K562 (cell line): ENCODE measurements around the gene ARL6IP4. TPM values are rescaled to one million over a fixed set of nuclear protein-coding genes. Genes with fewer than 3 reads are reported as not detected.
A peak's percentile ranks its signal among the peaks of the same experiment; 100 is the strongest.

ENCODE experiments used
- ATAC-seq: fragments of 200-7000 bp; cut with Tn5 transposase; 3 replicates; pipeline ENCODE4 v1.9.1; 2020; ENCODE audit warnings: moderate library complexity
- BruUV-seq: library from RNA; stranded (reverse); fragments of 400-500 nt; replicated peaks from 2 replicates; lab custom pipeline; 2021; lab: Mats Ljungman, UMichigan
- CTCF ChIA-PET: fragments of 300-600 bp; formaldehyde crosslinking; extraction: SDS; loops from one replicate; lab custom pipeline; 2021; ENCODE audit warnings: low intra/inter-chr PET ratio; lab: Yijun Ruan, JAX
- POLR2A ChIA-PET: fragments of 300-600, 350-650 bp; sonication (Branson Sonifier 250); formaldehyde crosslinking; extraction: SDS; loops from one replicate; lab custom pipeline; 2021; ENCODE audit warnings: antibody characterized with exemption, inconsistent platforms; lab: Yijun Ruan, JAX
- DNase-seq, 4 experiments: peaks; one replicate each; pipeline versions ENCODE4 v3.0.0 to v3.0.0-alpha.2; 2011 to 2018; ENCODE audit warnings: low spot score in 3 of 4, mixed read lengths in 3 of 4; ENCODE audit errors: extremely low read depth in 1 of 4
- FAIRE-seq: peaks from 2 replicates; lab custom pipeline; 2011; peaks lifted over from hg19 to GRCh38; lab: Jason Lieb, UNC
- H2AFZ ChIP-seq: 2 replicates; pipeline ENCODE4 v1.6.0; 2011; ENCODE audit warnings: low read depth, low read length, control low read depth, inconsistent platforms
- H3K27ac ChIP-seq: fragments of 200-600 bp; 3 replicates; pipeline ENCODE4 v1.8.0; 2011; ENCODE audit warnings: low read depth, mild to moderate bottlenecking, control low read depth, inconsistent platforms, low read length, moderate library complexity, mixed read lengths; ENCODE audit errors: extremely low read depth
- H3K27me3 ChIP-seq, 2 experiments: fragments of 300-600 bp in 1 of 2; 2 replicates in 1 of 2; 3 replicates in 1 of 2; pipeline versions ENCODE4 v1.6.0 to v1.8.0; 2011; ENCODE audit warnings: inconsistent platforms in 2 of 2, low read length in 2 of 2, mild to moderate bottlenecking in 1 of 2, mixed read lengths in 1 of 2, moderate library complexity in 1 of 2; ENCODE audit not compliant: control insufficient read depth in 2 of 2, insufficient read depth in 2 of 2
- H3K36me3 ChIP-seq: fragments of 300-600 bp; 3 replicates; pipeline ENCODE4 v1.8.0; 2011; ENCODE audit warnings: mild to moderate bottlenecking, low read length, inconsistent platforms; ENCODE audit not compliant: control insufficient read depth, insufficient read depth
- H3K4me1 ChIP-seq, 2 experiments: fragments of 200-600 bp in 1 of 2; replicated peaks in 1 of 2; 2 replicates in 1 of 2; 3 replicates in 1 of 2; pipeline versions ENCODE4 v1.5.1 to v1.8.0; 2011; ENCODE audit warnings: inconsistent platforms in 2 of 2, low read length in 2 of 2, mild to moderate bottlenecking in 1 of 2, mixed read lengths in 1 of 2, moderate library complexity in 1 of 2; ENCODE audit not compliant: control insufficient read depth in 2 of 2, insufficient read depth in 2 of 2
- H3K4me2 ChIP-seq: 2 replicates; pipeline ENCODE4 v1.6.1; 2011; ENCODE audit warnings: low read length, control low read depth, inconsistent platforms, mixed read lengths; ENCODE audit not compliant: insufficient read depth
- H3K4me3 ChIP-seq: fragments of 200-600 bp; sonication (generic), shearing (Covaris generic); 2 replicates; pipeline ENCODE4 v1.5.1; 2016; ENCODE audit warnings: control low read depth, inconsistent platforms
- H3K79me2 ChIP-seq: fragments of 200-600 bp; 3 replicates; pipeline ENCODE4 v1.8.0; 2011; ENCODE audit warnings: low read length, inconsistent platforms; ENCODE audit not compliant: control insufficient read depth, insufficient read depth
- H3K9ac ChIP-seq, 2 experiments: 2 replicates each; pipeline versions ENCODE4 v1.6.0 to v1.6.1; 2011; ENCODE audit warnings: low read depth in 2 of 2, low read length in 2 of 2, control low read depth in 1 of 2, inconsistent platforms in 1 of 2, mild to moderate bottlenecking in 1 of 2, mixed read lengths in 1 of 2; ENCODE audit not compliant: insufficient read depth in 1 of 2
- H3K9me1 ChIP-seq: one replicate; pipeline ENCODE4 v1.6.0; 2011; ENCODE audit warnings: inconsistent platforms, mild to moderate bottlenecking, low read length, moderate library complexity; ENCODE audit not compliant: control insufficient read depth, insufficient read depth
- H3K9me3 ChIP-seq: replicated peaks from 2 replicates; pipeline ENCODE4 v1.5.1; 2011; ENCODE audit warnings: low read depth, low read length, inconsistent platforms; ENCODE audit not compliant: control insufficient read depth, insufficient read depth
- H4K20me1 ChIP-seq: replicated peaks from 2 replicates; pipeline ENCODE4 v1.6.1; 2011; ENCODE audit warnings: low read length, inconsistent platforms, mixed read lengths; ENCODE audit not compliant: control insufficient read depth, insufficient read depth
- ADNP ChIP-seq: fragments of 200-800 bp; sonication (Bioruptor generic); IDR thresholded peaks from 2 replicates; pipeline ENCODE4 v1.6.1; 2016; ENCODE audit warnings: missing genetic modification characterization, missing compliant biosample characterization
- BCOR ChIP-seq: fragments of 450-650 bp; IDR thresholded peaks from 2 replicates; pipeline ENCODE4 v1.6.1; 2016
- EGR1 ChIP-seq: fragments of 450-650 bp; conservative IDR thresholded peaks from 2 replicates; pipeline ENCODE4 v1.6.1; 2017; ENCODE audit warnings: mild to moderate bottlenecking
- ESRRA ChIP-seq: fragments of 450-650 bp; IDR thresholded peaks from 2 replicates; pipeline ENCODE4 v1.6.1; 2014; ENCODE audit warnings: low read depth, mild to moderate bottlenecking, moderate library complexity, borderline replicate concordance
- HDAC2 ChIP-seq: fragments of 450-650 bp; IDR thresholded peaks from 2 replicates; pipeline ENCODE4 v1.6.1; 2016; ENCODE audit warnings: mild to moderate bottlenecking
- HDGF ChIP-seq: fragments of 450-650 bp; IDR thresholded peaks from 2 replicates; pipeline ENCODE4 v1.6.1; 2016
- HOMEZ ChIP-seq: fragments of 250-450 bp; sonication (Bioruptor Pico); IDR thresholded peaks from 2 replicates; pipeline ENCODE4 v1.4.0; 2020; ENCODE audit warnings: mild to moderate bottlenecking, moderate library complexity
- KDM1A ChIP-seq, 2 experiments: fragments of 450-650 bp; IDR thresholded peaks; 2 replicates each; pipeline ENCODE4 v1.6.1; 2016; ENCODE audit warnings: mild to moderate bottlenecking in 2 of 2
- OTX1 ChIP-seq: fragments of 450-650 bp; formaldehyde crosslinking; IDR thresholded peaks from 2 replicates; pipeline ENCODE4 v1.4.0; 2022; ENCODE audit warnings: mild to moderate bottlenecking
- PHF20 ChIP-seq: fragments of 450-650 bp; IDR thresholded peaks from 2 replicates; pipeline ENCODE4 v1.6.1; 2018; ENCODE audit not compliant: partially characterized antibody
- PTBP1 ChIP-seq: fragments of 200-400 bp; formaldehyde crosslinking; IDR thresholded peaks from 2 replicates; pipeline ENCODE4 v1.6.1; 2017; ENCODE audit warnings: low read depth, low read length
- RBM25 ChIP-seq: fragments of 200-400 bp; formaldehyde crosslinking; IDR thresholded peaks from 2 replicates; pipeline ENCODE4 v1.6.1; 2018; ENCODE audit warnings: low read length, low read depth, moderate library complexity; ENCODE audit not compliant: severe bottlenecking
- RCOR1 ChIP-seq, 2 experiments: IDR thresholded peaks; 2 replicates each; pipeline ENCODE4 v1.6.1; 2012; ENCODE audit warnings: low read depth in 2 of 2, low read length in 2 of 2, borderline replicate concordance in 1 of 2, improper control_type of control experiment in 1 of 2
- SMARCA5 ChIP-seq: fragments of 450-650 bp; IDR thresholded peaks from 2 replicates; pipeline ENCODE4 v1.6.1; 2016
- ZFP36 ChIP-seq: fragments of 150-350 bp; IDR thresholded peaks from 2 replicates; pipeline ENCODE4 v1.6.1; 2018; ENCODE audit warnings: low read length, low read depth; ENCODE audit not compliant: partially characterized antibody
- ZNF23 ChIP-seq: fragments of 250-450 bp; sonication (Bioruptor Pico); IDR thresholded peaks from 2 replicates; pipeline ENCODE4 v1.4.0; 2020; ENCODE audit warnings: mild to moderate bottlenecking
- ZNF449 ChIP-seq: fragments of 250-450 bp; sonication (Bioruptor Pico); IDR thresholded peaks from 2 replicates; pipeline ENCODE4 v1.8.0; 2022; ENCODE audit warnings: moderate library complexity, mild to moderate bottlenecking, inconsistent platforms
- WGBS: fragments of 100-300 bp; shearing (Covaris generic); methylation state at CpG from one replicate; pipeline ENCODE4 v1.1.6; 2016; ENCODE audit warnings: low coverage, mixed read lengths; ENCODE audit not compliant: insufficient coverage; ENCODE audit errors: missing lambda C conversion rate; 5-methylcytosine and 5-hydroxymethylcytosine counted together
- in situ Hi-C: fragments of 300-500 bp; cut with MboI; formaldehyde crosslinking; loops from 4 replicates; pipeline ENCODE4 v1.15.0; 2018; ENCODE audit warnings: inconsistent platforms, mixed read lengths
- intact Hi-C: fragments of 100-400 bp; cut with micrococcal nuclease; formaldehyde crosslinking; loops from 2 replicates; pipeline ENCODE4 v1.14.2; 2022
- polyA plus RNA-seq, 8 experiments: library from polyadenylated mRNA; depleted of rRNA in 4 of 8; stranded (reverse) in 5 of 8; unstranded in 3 of 8; fragments of >200 nt; fragmentation: Nextera tagmentation in 2 of 8; fragmentation: Illumina TruSeq in 1 of 8; extraction: Ambion mirVana in 2 of 8; extraction: Trizol in 1 of 8; gene quantifications; 2 replicates each; pipeline versions ENCODE4 v1.2.1 to v1.2.3, GENCODE V29; 2011 to 2014; ENCODE audit warnings: inconsistent platforms in 1 of 8, missing spikeins in 1 of 8
- total RNA-seq, 7 experiments: library from RNA; depleted of rRNA in 6 of 7; stranded (reverse); fragments of >200 nt in 6 of 7; fragmentation: Illumina TruSeq in 2 of 7; extraction: Trizol in 2 of 7; gene quantifications; 2 replicates each; pipeline versions ENCODE4 v1.2.1 to v1.2.3, GENCODE V29; 2011 to 2021; ENCODE audit warnings: low replicate concordance in 1 of 7
- TF ChIP-seq, protein P1 (sequence below): fragments of 250-450 bp; sonication (Bioruptor Pico); IDR thresholded peaks from 2 replicates; pipeline ENCODE4 v1.4.0; 2020; ENCODE audit warnings: mild to moderate bottlenecking

Gene ARL6IP4
- total and polyA plus RNA-seq, 9 of the 15 experiments (the other 6 are each of a cell fraction or from before 2014, with no cell fraction given): 2.4 to 255 (median 151) TPM

DNA sequence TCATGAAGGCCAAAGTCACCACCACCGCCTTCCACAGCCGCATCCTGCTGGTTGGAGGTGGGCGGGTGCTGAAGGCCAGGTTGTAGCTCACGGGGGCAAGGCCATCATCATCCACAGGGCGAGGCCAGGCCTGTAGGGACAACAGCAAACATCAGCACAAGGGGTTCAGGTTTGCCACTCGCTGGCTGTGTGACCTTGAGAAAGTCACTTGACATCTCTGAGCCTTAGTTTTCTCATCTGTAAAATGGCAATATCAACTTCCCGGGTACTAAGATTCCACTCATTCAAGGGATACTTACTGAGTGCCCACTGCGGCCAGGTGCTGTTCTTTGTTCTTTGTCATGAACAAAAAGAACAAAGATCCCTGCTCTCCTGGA is 20.3 kb upstream of the ARL6IP4 start:
- in situ Hi-C loops (no loop called here), intact Hi-C loops (loop anchor here (5.0 kb wide), 1 partner anchor 272 kb away; the partner anchor contains the start of genes MPHOSPH9 and MTRFR)
- CTCF ChIA-PET: no interaction called here
- peaks cover 10% of the 10 kb centered on the region for H3K9me1 ChIP-seq
- POLR2A ChIA-PET: interaction anchor here (0.8 kb wide), 1 partner anchor 100 kb away, joined by 4 read pairs; no protein-coding TSS in a partner anchor
- no peak overlapping the region for H3K4me2 ChIP-seq
- TF ChIP-seq OTX1 (CRISPR knock-in tag) (no peak), ADNP (tag) (peak; percentile 89), PHF20 (peak; percentile 21), RCOR1 (IDR thresholded peaks at IDR 0.05; ENCODE audit: borderline replicate concordance in 1 of 2, low read depth in 2 of 2, low read length in 2 of 2) (0 out of 4 replicates have a peak, but pooled peaks of 1 of the 2 experiments have one; percentile 22), HDGF (no peak), HOMEZ (CRISPR knock-in tag) (no peak), ESRRA (0 out of 2 replicates have a peak, but pooled peaks have one; percentile 22), BCOR (peak; percentile 93), ZFP36 (peak; percentile 75), HDAC2 (peak; percentile 40; the same call in 1 of the 2 replicates), ZNF449 (CRISPR knock-in tag) (no peak), RBM25 (peak; percentile 91), EGR1 (no peak), SMARCA5 (peak; percentile 65; the same call in 1 of the 2 replicates), KDM1A (IDR thresholded peaks at IDR 0.05) (peak; percentile 49 to 80), PTBP1 (0 out of 2 replicates have a peak, but pooled peaks have one; percentile 52), ZNF23 (no peak)
- TF ChIP-seq, protein P1, sequence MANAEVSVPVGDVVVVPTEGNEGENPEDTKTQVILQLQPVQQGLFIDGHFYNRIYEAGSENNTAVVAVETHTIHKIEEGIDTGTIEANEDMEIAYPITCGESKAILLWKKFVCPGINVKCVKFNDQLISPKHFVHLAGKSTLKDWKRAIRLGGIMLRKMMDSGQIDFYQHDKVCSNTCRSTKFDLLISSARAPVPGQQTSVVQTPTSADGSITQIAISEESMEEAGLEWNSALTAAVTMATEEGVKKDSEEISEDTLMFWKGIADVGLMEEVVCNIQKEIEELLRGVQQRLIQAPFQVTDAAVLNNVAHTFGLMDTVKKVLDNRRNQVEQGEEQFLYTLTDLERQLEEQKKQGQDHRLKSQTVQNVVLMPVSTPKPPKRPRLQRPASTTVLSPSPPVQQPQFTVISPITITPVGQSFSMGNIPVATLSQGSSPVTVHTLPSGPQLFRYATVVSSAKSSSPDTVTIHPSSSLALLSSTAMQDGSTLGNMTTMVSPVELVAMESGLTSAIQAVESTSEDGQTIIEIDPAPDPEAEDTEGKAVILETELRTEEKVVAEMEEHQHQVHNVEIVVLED (CRISPR knock-in tag): no peak
- FAIRE-seq (no peak), DNase-seq (no peak), ATAC-seq (no peak)
- peaks cover 16% of the 10 kb centered on the region; the same call in 2 of the 3 replicates for H3K36me3 ChIP-seq
- no peak overlapping the region for H3K27ac ChIP-seq
- WGBS: 88% methylated on average over 8 of the region's 8 CpGs
- H3K79me2 ChIP-seq: peaks cover 11% of the 10 kb centered on the region
- H2AFZ ChIP-seq: no peak overlapping the region
- H3K27me3 ChIP-seq: no peaks in the 10 kb centered on the region
- H3K9me3 ChIP-seq: no peaks in the 10 kb centered on the region
- BruUV-seq: no TSS peak
- H3K4me1 ChIP-seq: peaks cover 30 to 41% of the 10 kb centered on the region in 2 experiments
- H3K9ac ChIP-seq: no peak overlapping the region
- no peak overlapping the region for H3K4me3 ChIP-seq
- peaks cover 5% of the 10 kb centered on the region; the same call in 1 of the 2 replicates for H4K20me1 ChIP-seq
